HepG2 (cell line): Measurements from ENCODE around the gene DNAL4. TPM values are rescaled to one million over a fixed set of nuclear protein-coding genes. Genes with fewer than 3 reads are reported as not detected.

Source experiments
- AGO1 ChIP-seq: fragments of 200-400 bp; formaldehyde crosslinking; IDR thresholded peaks from 2 replicates; pipeline ENCODE4 v1.6.1; 2017; ENCODE audit warnings: mild to moderate bottlenecking, low read depth, low read length, moderate library complexity; ENCODE audit not compliant: poor library complexity, severe bottlenecking
- ATF7-NPFF ChIP-seq: sonication (generic); formaldehyde crosslinking; IDR thresholded peaks from 2 replicates; pipeline ENCODE4 v1.8.1; 2023; ENCODE audit warnings: mild to moderate bottlenecking, low read depth, missing genetic modification reagents, moderate library complexity
- CREB3 ChIP-seq: sonication (generic); formaldehyde crosslinking; IDR thresholded peaks from 2 replicates; pipeline ENCODE4 v1.5.0; 2020; ENCODE audit warnings: missing genetic modification reagents
- FOSL2 ChIP-seq: sonication (generic); formaldehyde crosslinking; IDR thresholded peaks from 2 replicates; pipeline ENCODE4 v1.4.0; 2020; ENCODE audit warnings: missing genetic modification reagents
- HDAC6 ChIP-seq: fragments of 200-600 bp; sonication (generic); IDR thresholded peaks from 2 replicates; pipeline ENCODE4 v1.7.0; 2017; ENCODE audit warnings: mild to moderate bottlenecking, antibody characterized with exemption, low read length, low read depth
- HMG20A ChIP-seq: IDR thresholded peaks from 2 replicates; pipeline ENCODE4 v1.6.1; 2016; ENCODE audit warnings: borderline replicate concordance
- HMGXB4 ChIP-seq, 2 experiments: sonication (generic) in 1 of 2; formaldehyde crosslinking in 1 of 2; IDR thresholded peaks; 2 replicates each; pipeline versions ENCODE4 v1.4.0 to v1.6.1; 2018 to 2020; ENCODE audit warnings: missing genetic modification reagents in 2 of 2, borderline replicate concordance in 1 of 2, low read depth in 1 of 2, mild to moderate bottlenecking in 1 of 2, missing biosample characterization in 1 of 2
- HNF4A ChIP-seq: sonication (generic); formaldehyde crosslinking; IDR thresholded peaks from 2 replicates; pipeline ENCODE4 v1.4.0; 2020; ENCODE audit warnings: missing genetic modification reagents
- NFYC ChIP-seq: IDR thresholded peaks from 2 replicates; pipeline ENCODE4 v1.6.1; 2016; ENCODE audit warnings: missing genetic modification reagents, missing compliant biosample characterization
- PAF1 ChIP-seq: IDR thresholded peaks from 2 replicates; pipeline ENCODE4 v1.6.1; 2016; ENCODE audit warnings: missing genetic modification reagents, missing compliant biosample characterization
- PAX8 ChIP-seq: sonication (generic); formaldehyde crosslinking; IDR thresholded peaks from 2 replicates; pipeline ENCODE4 v1.8.0; 2022; ENCODE audit warnings: mild to moderate bottlenecking, missing genetic modification reagents, borderline replicate concordance
- RBFOX2 ChIP-seq: fragments of 200-400 bp; formaldehyde crosslinking; IDR thresholded peaks from 2 replicates; pipeline ENCODE4 v1.6.1; 2017; ENCODE audit warnings: low read depth, mild to moderate bottlenecking, low read length
- REPIN1 ChIP-seq: sonication (generic); formaldehyde crosslinking; IDR thresholded peaks from 2 replicates; pipeline ENCODE4 v1.8.0; 2022; ENCODE audit warnings: missing genetic modification reagents, low read depth, mild to moderate bottlenecking, borderline replicate concordance
- SMARCE1 ChIP-seq: fragments of 450-650 bp; IDR thresholded peaks from 2 replicates; pipeline ENCODE4 v1.6.1; 2017; ENCODE audit warnings: borderline replicate concordance
- THAP8 ChIP-seq: sonication (generic); formaldehyde crosslinking; IDR thresholded peaks from 2 replicates; pipeline ENCODE4 v1.5.1; 2020; ENCODE audit warnings: missing genetic modification reagents, mild to moderate bottlenecking, borderline replicate concordance
- ZBTB21 ChIP-seq: sonication (generic); formaldehyde crosslinking; IDR thresholded peaks from 2 replicates; pipeline ENCODE4 v1.4.0; 2020; ENCODE audit warnings: missing genetic modification reagents
- ZNF430 ChIP-seq: sonication (generic); formaldehyde crosslinking; IDR thresholded peaks from 2 replicates; pipeline ENCODE4 v1.9.0; 2021; ENCODE audit warnings: mild to moderate bottlenecking, missing genetic modification reagents
- ZNF441 ChIP-seq: sonication (generic); formaldehyde crosslinking; IDR thresholded peaks from 2 replicates; pipeline ENCODE4 v1.7.0; 2021; ENCODE audit warnings: missing genetic modification reagents, borderline replicate concordance
- ZNF503 ChIP-seq: sonication (generic); formaldehyde crosslinking; IDR thresholded peaks from 2 replicates; pipeline ENCODE4 v1.4.0; 2020; ENCODE audit warnings: missing genetic modification reagents
- ZNF550 ChIP-seq: sonication (generic); formaldehyde crosslinking; IDR thresholded peaks from 2 replicates; pipeline ENCODE4 v1.4.0; 2020; ENCODE audit warnings: mild to moderate bottlenecking, missing genetic modification reagents, borderline replicate concordance
- ZNF580 ChIP-seq: IDR thresholded peaks from 2 replicates; pipeline ENCODE4 v1.6.1; 2016; ENCODE audit warnings: low read depth, borderline replicate concordance
- ZNF614 ChIP-seq: IDR thresholded peaks from 2 replicates; pipeline ENCODE4 v1.6.1; 2018; ENCODE audit warnings: missing biosample characterization, missing genetic modification reagents, inconsistent platforms, borderline replicate concordance
- ZNF720 ChIP-seq: sonication (generic); formaldehyde crosslinking; IDR thresholded peaks from 2 replicates; pipeline ENCODE4 v1.4.0; 2020; ENCODE audit warnings: missing genetic modification reagents
- ZNF746 ChIP-seq: sonication (generic); formaldehyde crosslinking; IDR thresholded peaks from 2 replicates; pipeline ENCODE4 v1.8.0; 2022; ENCODE audit warnings: mild to moderate bottlenecking, missing genetic modification reagents
- ZNF749 ChIP-seq: sonication (generic); formaldehyde crosslinking; IDR thresholded peaks from 2 replicates; pipeline ENCODE4 v1.8.0; 2022; ENCODE audit warnings: mild to moderate bottlenecking, missing genetic modification reagents, moderate library complexity, borderline replicate concordance
- ZNF772 ChIP-seq: sonication (generic); formaldehyde crosslinking; IDR thresholded peaks from 2 replicates; pipeline ENCODE4 v1.5.0; 2020; ENCODE audit warnings: mild to moderate bottlenecking, missing genetic modification reagents
- polyA plus RNA-seq, 8 experiments: library from polyadenylated mRNA; depleted of rRNA in 3 of 8; stranded (reverse) in 7 of 8; unstranded in 1 of 8; fragments of >200 nt; fragmentation: Illumina TruSeq in 4 of 8; extraction: Trizol in 4 of 8; gene quantifications; 2 replicates each; pipeline versions ENCODE4 v1.2.1 to v1.2.3, GENCODE V29; 2011 to 2016; ENCODE audit warnings: low read depth in 4 of 8, missing spikeins in 1 of 8, mixed read lengths in 1 of 8; ENCODE audit not compliant: insufficient read depth in 1 of 8
- total RNA-seq, 5 experiments: library from RNA; depleted of rRNA; stranded (reverse); fragments of >200 nt; fragmentation: Illumina TruSeq; extraction: Trizol; gene quantifications; 2 replicates each; pipeline ENCODE4 v1.2.3, GENCODE V29; 2016; ENCODE audit warnings: low read depth in 1 of 5

The DNAL4 gene
- total and polyA plus RNA-seq, 2 of the 13 experiments (the other 11 are each of a cell fraction or from before 2014, with no cell fraction given) = 8.0 to 10.7 TPM

GRCh38 chr22:38843201-38843656, 49.3 kb upstream of the DNAL4 start (continued):
- TF ChIP-seq ZNF550 (CRISPR knock-in tag) (no peak), PAF1 (CRISPR knock-in tag) (no peak), CREB3 (CRISPR knock-in tag) (no peak), HDAC6 (no peak), AGO1 (no peak), RBFOX2 (peak; percentile 59; the same call in 1 of the 2 replicates), THAP8 (CRISPR knock-in tag) (no peak), ZNF441 (CRISPR knock-in tag) (no peak), PAX8 (CRISPR knock-in tag) (no peak), HMGXB4 (CRISPR knock-in tag; IDR thresholded peaks at IDR 0.05; ENCODE audit: borderline replicate concordance in 1 of 2, low read depth in 1 of 2) (peak in 1 of 2 experiments; percentile 75; a peak in 2 of 4 replicates), ZBTB21 (CRISPR knock-in tag) (no peak), ZNF580 (CRISPR knock-in tag) (no peak), ZNF503 (no peak), ZNF430 (no peak; the same call in 1 of the 2 replicates), NFYC (CRISPR knock-in tag) (no peak), ZNF720 (CRISPR knock-in tag) (no peak), FOSL2 (CRISPR knock-in tag) (no peak), HMG20A (CRISPR knock-in tag) (no peak), HNF4A (CRISPR knock-in tag) (no peak), ZNF746 (CRISPR knock-in tag) (no peak; the same call in 1 of the 2 replicates), ATF7-NPFF (CRISPR knock-in tag) (peak; percentile 67; the same call in 1 of the 2 replicates), ZNF614 (CRISPR knock-in tag) (no peak), ZNF749 (CRISPR knock-in tag) (no peak), ZNF772 (peak; percentile 27; the same call in 1 of the 2 replicates), REPIN1 (no peak), SMARCE1 (no peak)
